ENCODE data around the gene FMN2. TPM values are rescaled to one million over a fixed set of nuclear protein-coding genes. Genes with fewer than 3 reads are reported as not detected.
A peak's percentile ranks its signal among the peaks of the same experiment; 100 is the strongest.

The FMN2 gene
- total RNA-seq, 1 donor from 2014 or later: 150 TPM

- TF ChIP-seq CTCF (IDR thresholded peaks at IDR 0.05; ENCODE audit: partially characterized antibody, unreplicated experiment): no peak
- peak overlapping the region; percentile 46 for H3K4me3 Mint-ChIP-seq (ENCODE audit: unreplicated experiment)
- peaks cover 3% of the 10 kb centered on the region for H3K4me1 Mint-ChIP-seq (ENCODE audit: low read depth, unreplicated experiment)
- H3K27me3 Mint-ChIP-seq (ENCODE audit: unreplicated experiment): peaks cover 4% of the 10 kb centered on the region
- no peak overlapping the region for H3K27ac Mint-ChIP-seq (ENCODE audit: unreplicated experiment)
- peaks cover 5% of the 10 kb centered on the region for H3K36me3 Mint-ChIP-seq (ENCODE audit: unreplicated experiment)
- peaks cover 2% of the 10 kb centered on the region for H3K9me3 Mint-ChIP-seq (ENCODE audit: unreplicated experiment)
- DNase-seq: no peak
Observed at GRCh38 chr1:240491796-240492195, 400.1 kb downstream of the FMN2 start.

GRCh38 chr1:240492832-240493440 is 401.3 kb downstream of the FMN2 start:
- Mint-ChIP-seq H3K9me3 (ENCODE audit: unreplicated experiment) (peaks cover 2% of the 10 kb centered on the region), H3K4me1 (ENCODE audit: low read depth, unreplicated experiment) (peaks cover 3% of the 10 kb centered on the region), H3K4me3 (ENCODE audit: unreplicated experiment) (peak overlapping the region; percentile 85), H3K27me3 (ENCODE audit: unreplicated experiment) (peaks cover 2% of the 10 kb centered on the region), H3K36me3 (ENCODE audit: unreplicated experiment) (peaks cover 5% of the 10 kb centered on the region), H3K27ac (ENCODE audit: unreplicated experiment) (no peak overlapping the region)
- TF ChIP-seq CTCF (IDR thresholded peaks at IDR 0.05; ENCODE audit: partially characterized antibody, unreplicated experiment): peak; percentile 80
- DNase-seq: peak; percentile 82

GRCh38 chr1:240495601-240496000 is 403.9 kb downstream of the FMN2 start:
- Mint-ChIP-seq H3K27ac (ENCODE audit: unreplicated experiment) (no peak overlapping the region), H3K9me3 (ENCODE audit: unreplicated experiment) (peaks cover 2% of the 10 kb centered on the region), H3K27me3 (ENCODE audit: unreplicated experiment) (peaks cover 2% of the 10 kb centered on the region), H3K36me3 (ENCODE audit: unreplicated experiment) (peaks cover 5% of the 10 kb centered on the region), H3K4me1 (ENCODE audit: low read depth, unreplicated experiment) (peaks cover 3% of the 10 kb centered on the region), H3K4me3 (ENCODE audit: unreplicated experiment) (no peak overlapping the region)
- no peak for DNase-seq
- no peak for TF ChIP-seq CTCF (IDR thresholded peaks at IDR 0.05; ENCODE audit: partially characterized antibody, unreplicated experiment)

GRCh38 chr1:240496356-240496755 is 404.7 kb downstream of the FMN2 start:
- Mint-ChIP-seq H3K4me1 (ENCODE audit: low read depth, unreplicated experiment) (peaks cover 3% of the 10 kb centered on the region), H3K36me3 (ENCODE audit: unreplicated experiment) (peaks cover 5% of the 10 kb centered on the region), H3K9me3 (ENCODE audit: unreplicated experiment) (peaks cover 2% of the 10 kb centered on the region), H3K27ac (ENCODE audit: unreplicated experiment) (no peak overlapping the region), H3K4me3 (ENCODE audit: unreplicated experiment) (no peak overlapping the region), H3K27me3 (ENCODE audit: unreplicated experiment) (peaks cover 2% of the 10 kb centered on the region)
- no peak for DNase-seq
- TF ChIP-seq CTCF (IDR thresholded peaks at IDR 0.05; ENCODE audit: partially characterized antibody, unreplicated experiment): no peak

GRCh38 chr1:240496941-240497340 is 405.3 kb downstream of the FMN2 start:
- no peaks in the 10 kb centered on the region for H3K4me1 Mint-ChIP-seq (ENCODE audit: low read depth, unreplicated experiment)
- TF ChIP-seq CTCF (IDR thresholded peaks at IDR 0.05; ENCODE audit: partially characterized antibody, unreplicated experiment): no peak
- DNase-seq: no peak
- peaks cover 2% of the 10 kb centered on the region for H3K9me3 Mint-ChIP-seq (ENCODE audit: unreplicated experiment)
- H3K27ac Mint-ChIP-seq (ENCODE audit: unreplicated experiment): peak overlapping the region; percentile 20
- no peak overlapping the region for H3K4me3 Mint-ChIP-seq (ENCODE audit: unreplicated experiment)
- peaks cover 2% of the 10 kb centered on the region for H3K36me3 Mint-ChIP-seq (ENCODE audit: unreplicated experiment)
- peaks cover 2% of the 10 kb centered on the region for H3K27me3 Mint-ChIP-seq (ENCODE audit: unreplicated experiment)
